GM12878 (cell line): Measurements from ENCODE around the gene STRA8.

Experiments used
- BHLHE40 ChIP-seq, 2 experiments: fragments of 450-650 bp in 1 of 2; IDR thresholded peaks; 2 replicates each; pipeline ENCODE4 v1.6.1; 2011 to 2017; ENCODE audit warnings: low read depth in 2 of 2, borderline replicate concordance in 1 of 2, improper control_type of control experiment in 1 of 2, low read length in 1 of 2, mild to moderate bottlenecking in 1 of 2
- EGR1 ChIP-seq, 2 experiments: IDR thresholded peaks; 1 replicate in 1 of 2; 2 replicates in 1 of 2; pipeline ENCODE4 v1.6.1; 2011 to 2012; ENCODE audit warnings: low read depth in 2 of 2, low read length in 2 of 2, borderline replicate concordance in 1 of 2, mild to moderate bottlenecking in 1 of 2, moderate library complexity in 1 of 2
- EZH2 ChIP-seq: IDR thresholded peaks from 2 replicates; pipeline ENCODE4 v1.6.1; 2012; ENCODE audit warnings: low read depth, mild to moderate bottlenecking, control low read depth, inconsistent platforms, low read length, borderline replicate concordance; ENCODE audit not compliant: control insufficient read depth
- MTA3 ChIP-seq: IDR thresholded peaks from 2 replicates; pipeline ENCODE4 v1.6.1; 2012; ENCODE audit warnings: low read length, inconsistent platforms, borderline replicate concordance
- MYC ChIP-seq: IDR thresholded peaks from 2 replicates; pipeline ENCODE4 v1.6.1; 2011; ENCODE audit warnings: mild to moderate bottlenecking, low read length, moderate library complexity, inconsistent platforms; ENCODE audit not compliant: insufficient read depth, insufficient replicate concordance, insufficient read length, severe bottlenecking
- NBN ChIP-seq: fragments of 450-650 bp; IDR thresholded peaks from 2 replicates; pipeline ENCODE4 v1.6.1; 2016
- POLR2A ChIP-seq: IDR thresholded peaks from 2 replicates; pipeline ENCODE4 v1.6.1; 2011; ENCODE audit warnings: low read depth, mild to moderate bottlenecking, low read length
- SREBF2 ChIP-seq: IDR thresholded peaks from 2 replicates; pipeline ENCODE4 v1.6.1; 2012; ENCODE audit warnings: mild to moderate bottlenecking, low read length
- TF ChIP-seq, protein P1 (sequence below), 3 experiments: IDR thresholded peaks in 2 of 3; conservative IDR thresholded peaks in 1 of 3; 2 replicates each; pipeline ENCODE4 v1.5.1; 2011; ENCODE audit warnings: low read depth in 3 of 3, low read length in 3 of 3, mild to moderate bottlenecking in 3 of 3, control low read depth in 2 of 3, moderate library complexity in 2 of 3, inconsistent platforms in 1 of 3, mixed read lengths in 1 of 3; ENCODE audit not compliant: control insufficient read depth in 2 of 3, insufficient read depth in 1 of 3; ENCODE audit errors: extremely low read depth in 1 of 3
- TF ChIP-seq, protein P2 (sequence below): fragments of 150-350 bp; IDR thresholded peaks from 2 replicates; pipeline ENCODE4 v1.6.1; 2016; ENCODE audit warnings: low read depth, low read length
- TF ChIP-seq, protein P3 (sequence below): IDR thresholded peaks from 2 replicates; pipeline ENCODE4 v1.6.1; 2012; ENCODE audit warnings: low read depth, low read length, improper control_type of control experiment
- TF ChIP-seq, protein P4 (sequence below): IDR thresholded peaks from 2 replicates; pipeline ENCODE4 v1.6.1; 2011; ENCODE audit warnings: low read depth, low read length, improper control_type of control experiment, borderline replicate concordance

DNA sequence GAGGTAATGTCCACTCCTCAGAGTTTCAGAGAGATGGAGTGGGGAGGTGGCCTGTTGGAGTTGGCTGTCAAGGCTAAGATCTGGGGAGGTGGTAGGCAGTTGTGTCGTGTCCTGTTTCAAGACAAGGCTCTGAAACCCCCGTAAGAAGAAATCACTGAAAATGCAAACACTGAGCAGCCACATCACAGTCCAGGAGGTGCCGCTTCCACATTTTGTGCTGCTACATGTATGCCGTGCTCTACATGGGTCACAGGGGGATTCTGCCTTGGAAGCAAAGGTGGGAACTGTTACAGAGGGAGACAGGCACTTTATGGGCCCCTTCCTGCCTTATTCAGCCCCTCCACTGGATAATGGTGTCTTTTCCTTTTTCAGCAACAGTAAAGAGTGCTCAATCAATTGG is 34.2 kb upstream of the STRA8 start:
- TF ChIP-seq, protein P1, sequence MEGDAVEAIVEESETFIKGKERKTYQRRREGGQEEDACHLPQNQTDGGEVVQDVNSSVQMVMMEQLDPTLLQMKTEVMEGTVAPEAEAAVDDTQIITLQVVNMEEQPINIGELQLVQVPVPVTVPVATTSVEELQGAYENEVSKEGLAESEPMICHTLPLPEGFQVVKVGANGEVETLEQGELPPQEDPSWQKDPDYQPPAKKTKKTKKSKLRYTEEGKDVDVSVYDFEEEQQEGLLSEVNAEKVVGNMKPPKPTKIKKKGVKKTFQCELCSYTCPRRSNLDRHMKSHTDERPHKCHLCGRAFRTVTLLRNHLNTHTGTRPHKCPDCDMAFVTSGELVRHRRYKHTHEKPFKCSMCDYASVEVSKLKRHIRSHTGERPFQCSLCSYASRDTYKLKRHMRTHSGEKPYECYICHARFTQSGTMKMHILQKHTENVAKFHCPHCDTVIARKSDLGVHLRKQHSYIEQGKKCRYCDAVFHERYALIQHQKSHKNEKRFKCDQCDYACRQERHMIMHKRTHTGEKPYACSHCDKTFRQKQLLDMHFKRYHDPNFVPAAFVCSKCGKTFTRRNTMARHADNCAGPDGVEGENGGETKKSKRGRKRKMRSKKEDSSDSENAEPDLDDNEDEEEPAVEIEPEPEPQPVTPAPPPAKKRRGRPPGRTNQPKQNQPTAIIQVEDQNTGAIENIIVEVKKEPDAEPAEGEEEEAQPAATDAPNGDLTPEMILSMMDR (IDR thresholded peaks at IDR 0.05 in 2 of 3, conservative IDR thresholded peaks at IDR 0.05 in 1 of 3; ENCODE audit: control insufficient read depth in 2 of 3, extremely low read depth in 1 of 3, insufficient read depth in 1 of 3, low read depth in 3 of 3, low read length in 3 of 3) = no peak
- no peak for TF ChIP-seq EGR1 (IDR thresholded peaks at IDR 0.05; ENCODE audit: borderline replicate concordance in 1 of 2, low read depth in 2 of 2, low read length in 2 of 2)
- TF ChIP-seq, protein P2, sequence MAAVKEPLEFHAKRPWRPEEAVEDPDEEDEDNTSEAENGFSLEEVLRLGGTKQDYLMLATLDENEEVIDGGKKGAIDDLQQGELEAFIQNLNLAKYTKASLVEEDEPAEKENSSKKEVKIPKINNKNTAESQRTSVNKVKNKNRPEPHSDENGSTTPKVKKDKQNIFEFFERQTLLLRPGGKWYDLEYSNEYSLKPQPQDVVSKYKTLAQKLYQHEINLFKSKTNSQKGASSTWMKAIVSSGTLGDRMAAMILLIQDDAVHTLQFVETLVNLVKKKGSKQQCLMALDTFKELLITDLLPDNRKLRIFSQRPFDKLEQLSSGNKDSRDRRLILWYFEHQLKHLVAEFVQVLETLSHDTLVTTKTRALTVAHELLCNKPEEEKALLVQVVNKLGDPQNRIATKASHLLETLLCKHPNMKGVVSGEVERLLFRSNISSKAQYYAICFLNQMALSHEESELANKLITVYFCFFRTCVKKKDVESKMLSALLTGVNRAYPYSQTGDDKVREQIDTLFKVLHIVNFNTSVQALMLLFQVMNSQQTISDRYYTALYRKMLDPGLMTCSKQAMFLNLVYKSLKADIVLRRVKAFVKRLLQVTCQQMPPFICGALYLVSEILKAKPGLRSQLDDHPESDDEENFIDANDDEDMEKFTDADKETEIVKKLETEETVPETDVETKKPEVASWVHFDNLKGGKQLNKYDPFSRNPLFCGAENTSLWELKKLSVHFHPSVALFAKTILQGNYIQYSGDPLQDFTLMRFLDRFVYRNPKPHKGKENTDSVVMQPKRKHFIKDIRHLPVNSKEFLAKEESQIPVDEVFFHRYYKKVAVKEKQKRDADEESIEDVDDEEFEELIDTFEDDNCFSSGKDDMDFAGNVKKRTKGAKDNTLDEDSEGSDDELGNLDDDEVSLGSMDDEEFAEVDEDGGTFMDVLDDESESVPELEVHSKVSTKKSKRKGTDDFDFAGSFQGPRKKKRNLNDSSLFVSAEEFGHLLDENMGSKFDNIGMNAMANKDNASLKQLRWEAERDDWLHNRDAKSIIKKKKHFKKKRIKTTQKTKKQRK = no peak
- TF ChIP-seq SREBF2 = no peak
- TF ChIP-seq MYC = no peak
- TF ChIP-seq MTA3 = no peak
- TF ChIP-seq, protein P3, sequence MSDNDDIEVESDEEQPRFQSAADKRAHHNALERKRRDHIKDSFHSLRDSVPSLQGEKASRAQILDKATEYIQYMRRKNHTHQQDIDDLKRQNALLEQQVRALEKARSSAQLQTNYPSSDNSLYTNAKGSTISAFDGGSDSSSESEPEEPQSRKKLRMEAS = no peak
- TF ChIP-seq, protein P4, sequence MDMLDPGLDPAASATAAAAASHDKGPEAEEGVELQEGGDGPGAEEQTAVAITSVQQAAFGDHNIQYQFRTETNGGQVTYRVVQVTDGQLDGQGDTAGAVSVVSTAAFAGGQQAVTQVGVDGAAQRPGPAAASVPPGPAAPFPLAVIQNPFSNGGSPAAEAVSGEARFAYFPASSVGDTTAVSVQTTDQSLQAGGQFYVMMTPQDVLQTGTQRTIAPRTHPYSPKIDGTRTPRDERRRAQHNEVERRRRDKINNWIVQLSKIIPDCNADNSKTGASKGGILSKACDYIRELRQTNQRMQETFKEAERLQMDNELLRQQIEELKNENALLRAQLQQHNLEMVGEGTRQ = no peak
- TF ChIP-seq NBN = no peak
- TF ChIP-seq EZH2 = no peak
- no peak for TF ChIP-seq POLR2A
- TF ChIP-seq BHLHE40 (IDR thresholded peaks at IDR 0.05; ENCODE audit: borderline replicate concordance in 1 of 2, low read depth in 2 of 2, low read length in 1 of 2) = no peak
